GM13976 (cell line): Measurements from ENCODE around the gene SCN1A.

Experiments
- DNase-seq: peaks from one replicate; pipeline ENCODE4 v3.0.0; 2012; ENCODE audit warnings: low spot score
- CTCF ChIP-seq: IDR thresholded peaks from 2 replicates; pipeline ENCODE4 v1.5.1; 2012; ENCODE audit warnings: borderline replicate concordance, mild to moderate bottlenecking; ENCODE audit not compliant: insufficient read depth; ENCODE audit errors: extremely low read depth, missing control alignments, control extremely low read depth
- in situ Hi-C: fragments of 300-500 bp; cut with MboI; formaldehyde crosslinking; loops from one replicate; pipeline ENCODE4 v1.12.0; 2022; ENCODE audit warnings: low sequenced_read_pairs, mixed read lengths, inconsistent platforms; ENCODE audit not compliant: unreplicated experiment

SCN1A gene

GRCh38 chr2:166128156-166128505 lies 311 bp upstream of the SCN1A start:
- in situ Hi-C loops, result no loop called here
- no peak for TF ChIP-seq CTCF
- DNase-seq, result no peak

GRCh38 chr2:166126007-166126639 lies 1.7 kb downstream of the SCN1A start:
- no peak for DNase-seq
- no peak for TF ChIP-seq CTCF
- in situ Hi-C loops, result no loop called here

- DNase-seq, result no peak
- in situ Hi-C loops, result no loop called here
- TF ChIP-seq CTCF, result no peak
Measured at GRCh38 chr2:166125557-166125956, 2.3 kb downstream of the SCN1A start.

GRCh38 chr2:166118180-166118579 lies 9.6 kb downstream of the SCN1A start:
- no peak for DNase-seq
- in situ Hi-C loops, result no loop called here
- no peak for TF ChIP-seq CTCF

- no peak for TF ChIP-seq CTCF
- no peak for DNase-seq
- in situ Hi-C loops, result no loop called here
Measured at GRCh38 chr2:166117491-166117890, 10.3 kb downstream of the SCN1A start.

- in situ Hi-C loops, result no loop called here
- DNase-seq, result no peak
- no peak for TF ChIP-seq CTCF
Measured at GRCh38 chr2:166115589-166115988, 12.2 kb downstream of the SCN1A start.
